ENCODE data around the gene POLR2J3.
"Not testable (repeated sequence)": the region's sequence is repeated elsewhere in the genome, so short reads cannot be mapped to it uniquely, and the experiment has no call there.

The POLR2J3 gene

DNA sequence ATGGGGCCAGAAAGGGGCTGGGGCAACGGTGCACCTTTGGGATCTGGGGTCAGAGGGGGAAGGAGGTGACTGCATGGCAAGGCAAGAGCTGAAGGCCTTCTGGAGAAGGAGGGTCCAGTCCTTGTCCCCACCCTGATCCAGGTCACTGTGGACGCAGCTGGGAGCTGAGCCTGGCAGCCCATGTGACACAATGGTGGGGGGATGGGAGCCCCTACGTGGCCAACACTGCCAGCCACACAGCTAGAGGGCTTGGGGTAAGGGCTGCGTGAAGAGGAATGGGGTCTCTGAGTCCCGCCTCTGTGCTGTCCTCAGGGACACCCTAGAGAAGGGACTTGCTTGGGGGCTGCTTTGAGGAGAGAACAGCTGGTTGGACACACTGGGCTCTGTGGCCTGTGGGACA, 9.3 kb upstream of the POLR2J3 start:
- not testable (repeated sequence) for ATAC-seq

DNA sequence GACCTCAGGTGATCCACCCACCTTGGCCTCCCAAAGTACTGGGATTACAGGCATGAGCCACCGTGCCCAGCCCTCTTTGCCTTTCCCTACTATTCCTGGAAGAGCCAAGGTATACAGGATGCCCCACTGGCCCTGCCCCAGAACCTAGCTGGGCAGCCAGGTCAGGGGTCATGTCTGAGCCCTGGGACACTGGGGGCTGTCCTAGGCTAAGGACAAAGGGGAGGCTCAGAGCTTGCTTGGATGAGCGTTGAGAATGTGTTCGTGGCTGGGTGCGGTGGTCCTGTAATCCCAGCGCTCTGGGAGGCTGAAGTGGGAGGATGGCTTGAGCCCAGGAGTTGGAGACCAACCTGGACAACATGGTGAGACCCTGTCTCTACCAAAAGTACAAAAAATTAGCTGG, 6.1 kb upstream of the POLR2J3 start:
- not testable (repeated sequence) for ATAC-seq

DNA sequence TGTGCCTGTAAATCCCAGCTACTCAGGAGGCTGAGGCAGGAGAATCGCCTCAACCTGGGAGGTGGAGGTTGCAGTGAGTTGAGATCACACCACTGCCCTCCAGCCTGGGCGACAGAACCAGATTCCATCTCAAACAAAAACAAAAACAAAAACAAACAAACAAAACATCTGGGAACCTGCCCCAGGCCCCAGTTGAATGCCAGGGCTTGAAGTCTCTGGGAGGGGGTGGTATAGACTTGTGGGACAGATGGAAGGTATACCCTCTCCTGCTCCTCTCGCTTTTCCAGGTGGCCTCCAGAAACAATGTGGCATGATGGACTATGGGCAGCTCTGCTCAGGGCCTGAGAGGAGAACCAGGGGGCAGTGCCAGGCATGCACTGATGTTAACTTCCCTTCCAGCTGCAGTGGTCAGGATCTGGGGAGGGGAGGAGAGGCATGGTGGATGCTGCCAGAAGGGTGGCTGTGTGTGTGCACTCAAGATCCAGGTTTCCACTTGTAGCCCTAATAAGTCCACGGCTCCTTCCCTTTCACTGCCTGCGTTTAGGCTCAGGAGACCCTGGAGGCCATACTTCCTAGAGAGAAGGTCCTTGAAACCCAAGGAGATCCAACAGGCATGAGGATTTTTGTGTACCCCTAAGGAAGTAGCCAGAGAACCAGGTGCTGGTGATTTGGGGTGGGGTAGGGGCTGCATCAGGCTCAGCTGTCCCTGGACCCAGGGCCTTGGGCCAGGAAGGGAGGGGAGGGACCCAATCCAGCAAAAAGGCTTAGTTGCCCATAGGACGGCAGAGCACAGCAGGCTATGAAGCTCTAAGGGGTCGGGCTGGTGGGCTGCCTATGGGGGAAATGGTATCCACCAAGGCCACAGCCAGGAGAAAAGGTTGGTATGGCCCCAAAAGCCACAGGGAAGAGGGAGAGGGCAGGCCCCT, 5.2 kb upstream of the POLR2J3 start:
- ATAC-seq: not testable (repeated sequence)

DNA sequence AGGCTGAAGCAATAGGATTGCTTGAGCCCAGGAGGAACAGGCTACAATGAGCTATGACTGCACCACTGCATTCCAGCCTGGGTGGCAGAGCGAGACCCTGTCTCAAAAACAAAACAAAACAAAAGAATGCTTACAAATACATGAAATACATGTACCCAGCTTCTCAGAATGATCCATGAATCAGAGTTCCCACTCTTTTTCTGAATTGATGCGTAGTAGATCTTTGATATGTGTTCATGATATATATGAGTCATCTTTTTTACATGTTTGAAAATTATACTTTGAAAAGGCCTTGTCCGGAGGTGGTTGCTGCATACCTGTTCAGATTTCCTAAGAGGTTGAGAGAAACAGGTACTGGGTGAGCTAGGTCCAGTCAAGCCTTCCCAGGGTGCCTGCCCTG, 4.0 kb upstream of the POLR2J3 start:
- not testable (repeated sequence) for ATAC-seq

DNA sequence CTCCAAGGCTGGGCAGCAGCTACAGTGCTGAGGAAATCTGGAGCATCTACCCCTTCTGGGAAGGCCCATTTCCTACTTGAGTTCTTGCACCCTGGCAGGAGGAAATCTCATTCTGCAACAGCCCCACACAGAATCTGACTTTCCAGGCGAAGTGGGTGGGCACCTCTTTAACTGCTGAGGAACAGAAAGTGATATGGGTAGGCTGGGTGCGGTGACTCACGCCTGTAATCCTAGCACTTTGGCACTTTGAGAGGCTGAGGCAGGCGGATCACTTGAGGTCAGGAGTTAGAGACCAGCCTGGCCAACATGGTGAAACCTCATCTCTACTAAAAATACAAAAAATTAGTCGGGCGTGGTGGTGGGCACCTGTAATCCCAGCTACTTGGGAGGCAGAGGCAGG, 2.2 kb upstream of the POLR2J3 start:
- not testable (repeated sequence) for ATAC-seq

DNA sequence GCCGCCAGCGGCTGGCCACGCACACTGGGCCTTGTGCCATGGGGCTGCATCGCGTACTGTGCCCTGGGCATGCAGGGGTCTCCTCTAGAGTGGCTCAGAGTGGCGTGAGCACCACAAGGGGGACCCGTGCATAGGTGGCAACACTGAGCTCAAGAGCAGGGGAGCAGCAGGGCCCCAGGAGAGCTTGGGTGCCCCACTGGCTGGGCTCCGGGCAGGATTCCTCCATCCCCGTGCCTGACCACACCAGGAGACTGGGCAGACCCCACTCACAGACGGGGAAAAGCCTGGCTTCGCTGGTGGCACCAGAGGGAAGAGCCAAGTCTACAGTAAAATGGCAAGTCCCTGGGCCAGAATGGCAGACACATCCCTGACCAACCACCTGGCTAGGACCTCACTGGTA, 3.8 kb downstream of the POLR2J3 start:
- not testable (repeated sequence) for ATAC-seq

DNA sequence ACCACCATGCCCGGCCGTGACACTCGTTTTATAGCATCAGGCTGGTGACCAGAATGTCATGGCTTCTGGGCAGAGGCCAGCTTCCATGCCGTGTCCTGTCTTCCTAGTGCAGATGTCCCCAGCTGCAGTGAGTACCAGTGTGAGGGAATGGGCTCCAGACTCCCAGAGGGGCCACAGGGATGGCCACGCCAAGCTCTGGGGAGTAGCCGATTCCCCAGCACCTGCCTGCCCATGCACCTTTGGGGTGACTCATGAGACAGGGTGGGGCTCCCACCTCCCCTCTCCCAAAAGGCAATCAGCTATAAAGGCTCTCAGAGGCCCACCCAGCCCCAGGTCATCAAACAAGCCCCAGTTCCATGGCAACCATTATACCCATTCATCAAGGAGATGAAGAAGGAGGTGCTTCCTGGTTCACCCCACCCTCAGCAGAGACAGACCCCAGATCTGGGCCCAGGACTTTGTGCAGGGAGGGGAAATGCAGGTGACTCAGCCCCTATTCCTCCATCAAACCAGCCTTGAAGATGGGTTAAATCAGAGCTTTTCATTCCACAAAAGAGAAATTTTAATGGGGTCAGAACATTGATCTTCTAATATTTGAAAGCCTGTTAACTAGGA, 21.5 kb downstream of the POLR2J3 start, which contains the start of gene SPDYE2:
Gene SPDYE2, plus strand, starts transcription at position 419 of the 615 bp plus-strand sequence. CDS start 2,030 bp downstream, outside the sequence.
- ATAC-seq: not testable (repeated sequence)

DNA sequence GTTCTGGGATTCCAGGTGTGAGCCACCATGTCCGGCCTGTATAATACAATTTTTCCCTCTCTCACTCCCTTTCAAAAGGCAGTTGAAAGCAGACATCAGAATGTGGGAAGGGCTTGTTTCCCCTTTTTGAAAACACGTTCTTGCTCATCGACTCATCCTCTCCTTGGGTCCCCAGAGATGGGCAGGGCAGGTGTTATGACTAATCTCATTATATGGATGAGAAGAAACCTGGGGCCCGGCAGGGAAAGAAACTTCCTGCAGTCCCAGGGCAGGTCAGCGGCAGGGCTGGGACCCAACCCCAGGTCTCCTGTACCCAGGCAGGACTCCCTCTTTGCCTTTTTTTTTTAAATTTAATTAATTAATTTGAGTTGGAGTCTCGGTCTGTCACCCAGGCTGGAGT, 26.0 kb downstream of the POLR2J3 start:
- ATAC-seq: peak; percentile 66

DNA sequence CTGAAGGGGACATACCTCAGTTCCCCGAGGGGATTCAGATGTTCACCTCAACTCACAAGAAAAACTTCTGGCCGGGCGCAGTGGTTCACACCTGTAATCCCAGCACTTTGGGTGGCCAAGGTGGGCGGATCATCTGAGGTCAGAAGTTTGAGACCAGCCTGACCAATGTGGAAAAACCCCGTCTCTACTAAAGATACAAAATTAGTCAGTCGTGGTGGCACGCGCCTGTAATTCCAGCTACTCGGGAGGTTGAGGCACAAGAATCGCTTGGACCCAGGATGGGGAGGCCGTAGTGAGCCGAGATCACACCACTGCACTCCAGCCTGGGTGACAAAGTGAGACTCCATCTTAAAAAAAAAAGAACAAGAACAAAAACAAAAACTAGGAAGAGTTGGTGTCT, 27.1 kb downstream of the POLR2J3 start:
- ATAC-seq: not testable (repeated sequence)

DNA sequence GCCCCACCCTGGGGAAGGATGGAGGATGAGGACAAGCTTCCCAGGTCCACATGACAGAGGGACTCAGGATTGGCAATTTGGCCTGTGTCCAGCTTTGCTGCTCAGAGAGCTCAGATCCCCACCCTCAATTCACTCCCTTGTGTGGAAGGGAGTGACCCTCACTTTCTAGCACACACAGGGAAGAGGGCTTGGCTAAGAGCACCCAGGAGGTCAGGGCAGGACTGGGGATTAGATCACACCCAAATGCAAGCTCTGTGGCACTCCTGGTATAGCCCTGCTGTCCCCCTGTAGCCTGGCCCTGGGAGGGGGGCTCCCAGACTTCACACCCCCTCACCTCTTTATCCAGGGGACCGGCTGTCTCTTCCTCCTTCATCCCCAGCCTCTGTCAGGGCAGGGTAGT, 28.0 kb downstream of the POLR2J3 start:
- not testable (repeated sequence) for ATAC-seq

DNA sequence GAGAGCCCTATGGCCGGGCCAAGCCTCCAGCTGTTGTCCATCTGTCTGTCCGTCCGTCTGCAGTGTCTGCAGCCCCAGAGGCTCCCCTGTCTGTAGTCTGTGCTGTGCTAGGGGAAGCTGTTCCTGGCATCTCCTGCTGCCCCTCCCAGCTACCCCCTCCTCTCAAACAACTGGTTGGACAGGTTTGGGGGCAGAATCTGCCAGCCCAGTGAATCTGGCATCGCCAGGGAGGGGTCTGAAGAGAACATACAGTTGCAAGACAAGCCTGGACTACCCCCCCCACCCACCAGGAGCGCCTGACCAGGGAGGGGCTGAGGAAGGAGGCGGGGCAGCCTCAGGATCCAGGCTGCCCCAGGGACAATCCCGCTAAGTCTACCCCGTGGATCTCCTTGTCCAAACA, 28.8 kb downstream of the POLR2J3 start, which contains the start of gene UPK3BL2:
Gene UPK3BL2, minus strand, starts transcription at position 101 of the 400 bp plus-strand sequence. Its CDS starts 60 bp downstream, at position 41.
- ATAC-seq: not testable (repeated sequence)

DNA sequence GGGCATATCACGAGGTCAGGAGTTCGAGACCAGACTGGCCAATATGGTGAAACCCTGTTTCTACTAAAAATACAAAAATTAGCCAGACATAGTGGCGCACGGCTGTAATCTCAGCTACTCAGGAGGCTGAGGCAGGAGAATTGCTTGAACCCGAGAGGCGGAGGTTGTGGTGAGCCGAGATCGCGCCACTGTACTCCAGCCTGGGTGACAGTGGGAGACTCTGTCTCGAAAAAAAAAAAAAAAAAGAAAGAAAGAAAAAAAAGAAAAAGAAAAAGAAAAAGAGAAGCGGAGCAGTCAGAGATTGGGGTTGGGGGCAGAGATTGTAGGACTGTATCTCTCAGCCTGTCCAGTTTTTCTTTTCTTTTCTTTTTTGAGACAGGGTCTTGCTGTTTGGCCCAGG, 29.6 kb downstream of the POLR2J3 start:
- ATAC-seq: not testable (repeated sequence)

DNA sequence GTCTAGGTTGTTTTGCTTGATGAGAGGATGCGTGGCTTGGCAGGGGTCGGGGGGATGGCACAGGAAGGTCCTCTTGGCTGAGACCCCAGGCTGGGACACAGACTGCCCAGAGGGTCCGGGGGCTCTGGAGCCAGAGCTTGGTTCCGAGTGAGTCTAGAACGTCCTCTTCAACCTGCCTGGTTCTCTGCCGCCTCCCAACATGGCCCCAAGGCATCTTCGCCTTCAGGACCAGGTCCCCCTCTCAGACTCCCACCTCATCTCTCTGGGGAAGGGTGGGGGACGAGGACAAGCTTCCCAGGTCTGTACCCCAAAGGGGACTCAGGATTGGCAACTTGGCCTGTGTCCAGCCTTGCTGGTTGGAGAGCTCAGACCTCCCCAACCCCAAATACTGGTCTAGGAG, 30.3 kb downstream of the POLR2J3 start:
- ATAC-seq: not testable (repeated sequence)

DNA sequence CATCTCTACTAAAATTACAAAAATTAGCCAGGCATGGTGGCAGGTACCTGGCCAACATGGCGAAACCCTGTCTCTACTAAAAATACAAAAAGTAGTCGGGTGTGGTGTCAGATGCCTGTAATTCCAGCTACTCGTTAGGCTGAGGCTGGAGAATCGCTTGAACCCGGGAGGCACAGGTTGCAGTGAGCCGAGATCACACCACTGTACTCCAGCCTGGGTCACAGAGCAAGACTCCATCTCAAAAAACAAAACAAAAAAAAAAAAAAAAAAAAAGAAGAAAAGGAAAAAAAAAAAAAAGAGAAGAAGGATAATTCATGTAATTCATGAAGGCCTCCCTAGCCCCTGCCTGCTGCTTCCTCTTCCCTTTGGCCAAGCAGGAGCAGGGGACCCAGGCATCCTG, 31.8 kb downstream of the POLR2J3 start:
- not testable (repeated sequence) for ATAC-seq

DNA sequence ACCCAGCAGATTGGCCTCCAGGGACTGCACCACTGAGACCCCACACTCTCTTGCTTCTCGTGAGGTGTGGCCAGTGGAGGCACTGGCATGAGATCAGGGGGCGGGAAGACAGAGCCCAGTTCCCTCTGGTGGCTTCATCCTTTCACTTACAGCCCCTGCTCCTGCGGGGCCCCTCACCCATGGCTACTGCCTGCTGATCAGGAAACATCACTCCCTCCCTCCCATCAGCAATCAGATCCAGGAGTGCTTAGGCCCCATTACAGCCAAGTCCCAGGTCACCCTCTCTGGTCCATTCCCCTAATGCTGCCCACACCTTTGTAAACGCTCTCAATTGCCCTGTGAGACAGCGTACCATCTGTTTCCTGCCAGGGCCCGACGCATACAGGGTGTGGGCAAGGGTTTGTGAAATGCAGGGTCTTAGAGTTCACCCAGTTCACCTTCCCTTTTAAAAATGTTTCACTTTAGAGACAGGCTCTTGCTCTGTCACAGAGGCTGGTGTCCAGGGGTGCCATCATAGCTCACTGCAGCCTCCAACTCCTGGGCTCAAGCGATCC, 37.2 kb downstream of the POLR2J3 start:
- ATAC-seq: not testable (repeated sequence)

DNA sequence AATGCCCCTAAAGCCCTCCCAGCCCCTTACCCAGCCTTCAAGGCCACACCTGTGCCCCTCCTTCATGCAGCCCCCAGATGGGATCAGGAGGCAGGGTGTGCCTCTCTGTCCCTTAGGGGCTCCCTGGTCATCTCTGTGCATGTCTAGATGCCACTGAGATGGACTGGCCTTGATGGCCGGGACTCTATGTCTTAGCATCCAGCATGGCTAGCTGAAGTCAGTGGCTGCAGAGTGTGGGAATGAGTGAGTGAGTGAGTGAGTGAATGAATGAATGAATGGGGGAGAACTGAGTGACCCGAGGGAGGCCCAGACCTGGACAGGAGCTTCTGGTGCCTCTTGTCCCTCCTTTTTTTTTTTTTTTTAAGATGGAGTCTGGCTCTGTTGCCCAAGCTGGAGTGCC, 40.3 kb downstream of the POLR2J3 start:
- ATAC-seq: peak; percentile 36

DNA sequence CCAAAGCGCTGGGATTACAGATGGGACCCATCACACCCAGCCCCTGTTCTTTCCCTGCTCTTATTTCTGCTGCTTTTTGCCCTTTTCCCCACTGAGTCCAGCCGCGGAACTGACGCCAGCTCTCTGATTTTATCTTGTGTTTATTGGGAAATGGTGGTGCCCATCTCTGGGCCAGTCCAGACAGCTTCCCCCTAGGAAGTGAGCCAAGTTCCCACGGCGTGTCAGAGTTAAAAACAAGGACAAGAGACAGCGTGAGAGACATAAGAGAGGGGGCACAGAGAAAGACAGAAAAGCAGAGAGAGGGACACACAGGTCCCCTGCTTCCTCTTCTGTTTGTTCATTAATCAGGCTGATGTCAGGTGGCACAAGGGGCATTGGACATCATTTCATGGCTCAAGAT, 40.8 kb downstream of the POLR2J3 start:
- peak; percentile 41 for ATAC-seq

DNA sequence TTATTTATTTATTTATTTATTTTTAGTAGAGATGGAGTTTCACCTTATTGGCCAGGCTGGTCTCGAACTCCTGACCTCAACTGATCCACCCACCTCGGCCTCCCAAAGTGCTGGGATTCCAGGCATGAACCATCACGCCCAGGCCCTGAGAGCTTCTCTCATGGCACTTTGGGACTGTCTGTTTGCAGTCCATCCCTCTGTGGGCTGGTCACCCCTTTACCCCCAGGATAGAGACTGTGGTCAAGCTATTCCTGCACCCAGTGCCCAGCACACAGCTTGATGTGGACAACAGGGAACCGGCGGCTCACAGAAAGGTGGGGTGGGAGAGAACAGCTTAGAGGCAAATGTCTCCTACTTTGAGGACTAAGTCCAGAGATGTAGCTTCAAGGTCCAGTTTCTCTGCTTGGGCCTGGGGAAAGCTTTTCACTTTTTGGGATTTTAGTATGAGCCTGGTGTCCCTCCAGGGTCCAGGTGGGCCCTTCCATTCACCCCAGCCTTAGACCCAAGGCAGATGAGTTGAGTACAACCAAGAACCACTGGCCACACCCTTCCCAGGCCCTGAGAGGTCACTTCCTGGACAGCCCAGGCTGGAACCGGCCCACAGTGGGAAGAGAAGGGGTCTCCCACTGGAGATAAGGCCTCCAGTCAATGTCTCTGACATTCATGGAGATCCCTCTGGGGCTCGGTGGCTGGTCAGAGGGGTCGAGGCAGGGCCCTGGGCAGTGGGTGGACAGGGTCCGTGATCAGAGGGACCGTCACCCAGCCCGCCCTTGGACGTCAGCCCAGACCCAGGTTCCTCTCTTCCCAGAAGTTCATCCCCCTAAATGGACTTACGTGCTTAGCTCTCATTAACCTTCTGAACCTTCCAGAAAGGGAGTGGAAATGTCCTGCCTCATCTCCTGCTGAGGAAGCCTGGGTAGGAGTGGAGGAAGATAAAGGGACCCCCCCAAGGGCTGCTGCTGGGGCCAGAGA, 44.3 kb downstream of the POLR2J3 start:
- ATAC-seq: not testable (repeated sequence)

DNA sequence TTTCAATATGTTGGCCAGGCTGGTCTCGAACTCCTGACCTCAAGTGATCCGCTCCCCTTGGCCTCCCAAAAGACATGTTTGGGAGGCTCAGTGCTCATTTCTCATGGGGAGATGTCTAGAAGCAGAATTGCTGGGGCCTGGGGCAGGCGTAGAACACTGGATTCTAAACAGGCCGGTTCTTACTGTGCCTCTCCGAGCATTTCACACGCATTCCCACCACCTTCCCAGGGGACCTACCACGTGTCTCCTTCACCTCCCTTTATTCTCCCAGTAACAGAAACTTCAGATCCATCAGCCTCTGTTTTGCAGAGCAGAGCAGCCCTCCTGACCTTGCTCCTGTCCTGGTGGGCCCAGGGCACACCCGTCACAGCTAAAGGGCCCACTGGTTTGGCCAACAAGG, 45.2 kb downstream of the POLR2J3 start:
- ATAC-seq: not testable (repeated sequence)

DNA sequence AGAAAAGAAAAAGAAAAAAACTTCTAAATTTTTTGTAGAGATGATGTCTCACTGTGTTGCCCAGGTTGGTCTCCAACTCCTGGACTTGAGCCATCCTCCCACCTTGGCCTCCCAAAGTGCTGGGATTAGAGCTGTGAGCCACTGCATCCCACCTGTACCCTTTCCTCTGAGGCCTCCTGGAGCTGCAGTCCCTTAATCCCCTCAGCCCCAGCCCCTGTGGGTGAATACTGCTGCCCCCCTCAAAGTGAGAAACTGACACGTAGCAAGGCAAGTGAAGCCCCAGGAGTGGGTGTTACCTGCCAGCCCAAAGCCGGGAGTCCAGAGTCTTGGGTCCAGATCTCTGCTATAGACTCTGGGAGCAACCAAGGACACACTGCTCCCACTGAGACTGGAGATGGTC, 47.6 kb downstream of the POLR2J3 start:
- ATAC-seq: peak; percentile 2

DNA sequence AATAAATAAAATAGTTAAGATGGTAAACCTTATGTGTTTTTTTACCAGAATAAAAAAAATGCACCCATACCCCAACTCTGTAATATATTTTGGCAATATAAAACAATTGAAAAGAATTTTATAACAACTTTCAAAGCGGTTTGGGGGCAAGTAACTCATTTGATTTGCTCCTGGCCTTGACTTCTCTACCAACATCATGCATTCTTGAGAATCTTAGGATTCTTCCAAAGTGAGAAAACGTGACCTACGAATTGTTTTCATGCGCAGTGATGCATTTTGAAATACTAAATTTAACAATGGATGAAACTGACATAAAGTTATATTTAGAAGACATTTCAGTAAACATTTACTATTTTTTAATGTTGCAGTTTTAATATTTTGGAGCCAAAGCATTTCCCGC, 51.6 kb downstream of the POLR2J3 start:
- not testable (repeated sequence) for ATAC-seq

DNA sequence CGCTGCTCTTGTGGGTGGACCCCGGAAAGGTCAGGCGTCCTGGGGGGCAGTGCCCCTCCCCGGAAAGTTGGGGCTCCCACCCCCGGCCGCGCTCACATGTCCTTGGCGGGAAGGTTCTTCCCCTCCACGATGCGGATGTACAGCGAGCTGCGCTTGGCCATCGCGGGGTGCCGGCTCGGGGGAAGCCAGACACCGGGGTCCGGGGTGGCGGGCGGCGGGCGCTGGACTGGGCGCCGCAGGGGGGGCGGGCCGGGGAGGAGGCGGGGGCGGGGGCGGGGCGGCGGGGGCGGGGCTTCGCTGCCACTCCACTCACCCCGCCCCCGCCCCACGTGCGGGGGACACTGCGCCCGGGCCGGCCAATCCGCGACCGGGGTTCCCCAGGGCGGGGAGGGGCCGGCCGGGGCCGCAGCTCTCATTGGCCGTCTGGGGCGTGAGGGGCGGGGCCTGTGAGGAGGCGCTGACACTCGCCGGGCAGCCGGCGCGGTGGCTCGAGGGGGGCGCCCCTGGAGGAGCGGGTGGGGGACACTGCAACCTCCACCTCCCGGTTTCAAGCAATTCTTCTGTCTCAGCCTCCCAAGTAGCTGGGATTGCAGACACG, 54.7 kb downstream of the POLR2J3 start, which contains the start of gene RASA4B:
Gene RASA4B, minus strand, starts transcription at position 228 of the 598 bp plus-strand sequence. Its CDS starts 67 bp downstream, at position 161.
- ATAC-seq: peak; percentile 87

Measured in SK-N-SH treated with all-trans-retinoic acid at 6 μM for 48 hours (cell line).